ENCODE measurements around the gene POU3F1. TPM values are rescaled to one million over a fixed set of nuclear protein-coding genes. Genes with fewer than 3 reads are reported as not detected.

POU3F1 gene
- total RNA-seq, 2 experiments from 2014 or later: 0.13 TPM; not detected in 1

- no peaks in the 10 kb centered on the region for H3K9me3 ChIP-seq (ENCODE audit: low read length)
- ChIA-PET CTCF (ENCODE audit: unreplicated experiment) (no interaction called here), POLR2A (no interaction called here)
- H3K27ac ChIP-seq (ENCODE audit: low read depth, low read length, poor library complexity, severe bottlenecking): no peak overlapping the region
- no peak for DNase-seq (ENCODE audit: low spot score)
- H3K79me2 ChIP-seq (ENCODE audit: insufficient read depth, low read depth, low read length): no peaks in the 10 kb centered on the region
- intact Hi-C loops (cut with micrococcal nuclease; ENCODE audit: unreplicated experiment): no loop called here
- peaks cover 29% of the 10 kb centered on the region for H3K36me3 ChIP-seq (ENCODE audit: insufficient read depth, low read length)
- peaks cover 14% of the 10 kb centered on the region for H3K4me1 ChIP-seq (ENCODE audit: insufficient read depth, low read length, poor library complexity, severe bottlenecking)
- no TSS peak for BruUV-seq (replicated peaks)
- no peaks in the 10 kb centered on the region for H4K20me1 ChIP-seq (ENCODE audit: insufficient read depth, low read length)
- TF ChIP-seq CTCF (conservative IDR thresholded peaks at IDR 0.05; ENCODE audit: low read length): no peak
- TF ChIP-seq EZH2phosphoT487 (IDR thresholded peaks at IDR 0.05; ENCODE audit: borderline replicate concordance, low read depth, low read length): no peak
- no peaks in the 10 kb centered on the region for H3K9me2 ChIP-seq (ENCODE audit: insufficient read depth, low read length)
- no peak overlapping the region for H3K4me3 ChIP-seq (ENCODE audit: low read depth, low read length, poor library complexity, severe bottlenecking)
- no peak overlapping the region for H2AFZ ChIP-seq (ENCODE audit: low read length)
- H3K4me2 ChIP-seq (ENCODE audit: low read length): no peak overlapping the region
Observed at GRCh38 chr1:38028105-38028591, 18.4 kb downstream of the POU3F1 start.

GRCh38 chr1:38027201-38028104 is 19.1 kb downstream of the POU3F1 start:
- CTCF ChIA-PET (ENCODE audit: unreplicated experiment): no interaction called here
- H4K20me1 ChIP-seq (ENCODE audit: insufficient read depth, low read length): no peaks in the 10 kb centered on the region
- intact Hi-C loops (cut with micrococcal nuclease; ENCODE audit: unreplicated experiment): no loop called here
- H3K4me2 ChIP-seq (ENCODE audit: low read length): no peak overlapping the region
- BruUV-seq (replicated peaks): no TSS peak
- H3K9me3 ChIP-seq (ENCODE audit: low read length): no peaks in the 10 kb centered on the region
- H3K4me1 ChIP-seq (ENCODE audit: insufficient read depth, low read length, poor library complexity, severe bottlenecking): peaks cover 14% of the 10 kb centered on the region
- no peak overlapping the region for H3K27ac ChIP-seq (ENCODE audit: low read depth, low read length, poor library complexity, severe bottlenecking)
- H3K9me2 ChIP-seq (ENCODE audit: insufficient read depth, low read length): no peaks in the 10 kb centered on the region
- POLR2A ChIA-PET: no interaction called here
- TF ChIP-seq CTCF (conservative IDR thresholded peaks at IDR 0.05; ENCODE audit: low read length) (no peak), EZH2phosphoT487 (IDR thresholded peaks at IDR 0.05; ENCODE audit: borderline replicate concordance, low read depth, low read length) (no peak)
- H3K36me3 ChIP-seq (ENCODE audit: insufficient read depth, low read length): peaks cover 36% of the 10 kb centered on the region
- DNase-seq (ENCODE audit: low spot score): no peak
- no peaks in the 10 kb centered on the region for H3K79me2 ChIP-seq (ENCODE audit: insufficient read depth, low read depth, low read length)
- H3K4me3 ChIP-seq (ENCODE audit: low read depth, low read length, poor library complexity, severe bottlenecking): no peak overlapping the region
- H2AFZ ChIP-seq (ENCODE audit: low read length): no peak overlapping the region

- H4K20me1 ChIP-seq (ENCODE audit: insufficient read depth, low read length): no peaks in the 10 kb centered on the region
Observed at GRCh38 chr1:38026592-38027200, 19.9 kb downstream of the POU3F1 start.

More at GRCh38 chr1:38026592-38027200, 19.9 kb downstream of the POU3F1 start:
- H3K36me3 ChIP-seq (ENCODE audit: insufficient read depth, low read length): peaks cover 44% of the 10 kb centered on the region
- DNase-seq (ENCODE audit: low spot score): peak; percentile 27
- H3K79me2 ChIP-seq (ENCODE audit: insufficient read depth, low read depth, low read length): no peaks in the 10 kb centered on the region
- no peaks in the 10 kb centered on the region for H3K9me3 ChIP-seq (ENCODE audit: low read length)
- no peak overlapping the region for H3K27ac ChIP-seq (ENCODE audit: low read depth, low read length, poor library complexity, severe bottlenecking)
- ChIA-PET CTCF (ENCODE audit: unreplicated experiment) (no interaction called here), POLR2A (no interaction called here)
- H3K9me2 ChIP-seq (ENCODE audit: insufficient read depth, low read length): no peaks in the 10 kb centered on the region
- H3K4me1 ChIP-seq (ENCODE audit: insufficient read depth, low read length, poor library complexity, severe bottlenecking): peaks cover 14% of the 10 kb centered on the region
- no TSS peak for BruUV-seq (replicated peaks)
- H2AFZ ChIP-seq (ENCODE audit: low read length): no peak overlapping the region
- H3K4me2 ChIP-seq (ENCODE audit: low read length): no peak overlapping the region
- H3K4me3 ChIP-seq (ENCODE audit: low read depth, low read length, poor library complexity, severe bottlenecking): no peak overlapping the region
- intact Hi-C loops (cut with micrococcal nuclease; ENCODE audit: unreplicated experiment): no loop called here
- TF ChIP-seq EZH2phosphoT487 (IDR thresholded peaks at IDR 0.05; ENCODE audit: borderline replicate concordance, low read depth, low read length): no peak
- TF ChIP-seq CTCF (conservative IDR thresholded peaks at IDR 0.05; ENCODE audit: low read length): peak; percentile 68
